Stimulated activated CD4-positive, alpha-beta T cell treated with anti-CD3 and anti-CD28 coated beads, TNF-alpha, amount 100 ng/mL, for 1 hour (primary cell): ENCODE measurements around the gene KLF15.

ENCODE experiments used
- DNase-seq, 3 donors: peaks; one replicate each; pipeline ENCODE4 v3.0.0-alpha.2; 2020; ENCODE audit warnings: low read depth in 3 of 3, low spot score in 1 of 3

KLF15 gene

GRCh38 chr3:126322181-126322967, 34.8 kb downstream of the KLF15 start:
- no peak for DNase-seq

- no peak for DNase-seq
Observed at GRCh38 chr3:126321490-126321889, 35.7 kb downstream of the KLF15 start.

DNA sequence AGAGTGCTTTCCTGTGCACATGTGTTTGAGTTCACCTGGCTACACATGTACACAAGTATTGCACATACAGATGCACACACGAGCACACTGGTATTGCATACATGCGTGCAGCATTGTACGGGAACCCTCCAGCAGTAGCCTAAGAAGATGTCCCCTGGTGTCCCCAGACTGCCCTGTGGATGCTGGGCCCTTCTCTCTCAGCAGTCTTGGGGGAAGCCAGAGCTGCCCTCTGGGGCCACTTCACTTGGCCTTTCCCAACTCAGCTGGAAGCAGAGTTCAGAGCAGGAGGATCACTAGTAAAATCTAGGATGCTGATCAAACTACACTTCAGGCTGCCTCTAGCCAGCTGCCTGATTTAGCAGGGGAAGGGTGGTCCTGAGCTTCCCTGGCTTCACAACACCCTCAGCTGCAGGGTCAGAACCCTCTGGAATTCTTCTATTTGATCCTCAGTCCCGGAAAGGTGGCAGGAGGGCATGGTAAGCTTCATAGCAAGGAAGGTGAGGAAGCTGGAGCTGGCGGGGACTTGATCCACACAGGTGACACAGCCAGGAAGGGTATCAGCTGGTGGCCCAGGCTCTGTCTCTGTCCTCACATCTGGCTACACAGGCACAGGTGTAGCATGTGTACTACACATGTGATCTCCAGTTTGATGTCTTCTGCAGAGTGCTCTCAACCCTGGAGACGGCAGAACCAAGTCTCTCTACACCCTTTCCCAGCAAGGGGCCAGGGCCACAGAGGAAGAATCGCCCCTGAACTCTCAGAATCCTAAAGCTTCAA, 36.5 kb downstream of the KLF15 start:
- DNase-seq, result no peak

DNA sequence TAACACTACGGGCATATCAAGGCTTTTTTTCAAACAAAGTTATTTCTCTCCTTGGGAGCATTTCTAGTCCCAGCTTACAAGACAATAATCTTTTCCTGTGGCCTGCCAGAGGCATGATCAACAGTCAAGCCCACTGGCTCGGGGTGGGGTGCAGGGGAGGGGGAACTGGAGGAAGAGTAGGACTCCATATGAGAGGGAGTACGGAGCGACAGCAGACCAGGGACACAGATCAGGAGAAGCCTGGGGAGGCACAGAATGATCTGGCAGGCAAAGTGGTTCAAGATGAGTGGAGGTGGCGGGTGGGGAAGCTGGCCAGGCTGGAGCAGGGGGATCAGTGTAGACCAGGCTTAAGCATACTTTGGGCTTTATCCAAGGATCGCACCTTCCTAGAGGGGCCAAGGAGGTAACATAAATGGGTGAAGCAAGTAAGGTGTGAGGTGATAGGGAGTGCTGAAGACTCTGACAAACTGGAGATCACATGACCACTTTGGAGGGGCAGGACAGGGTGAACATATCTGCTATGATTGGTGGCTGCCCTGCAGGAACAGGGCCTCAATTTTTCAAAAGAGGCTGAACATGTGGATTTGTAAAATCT, 37.4 kb downstream of the KLF15 start:
- DNase-seq, result no peak

DNA sequence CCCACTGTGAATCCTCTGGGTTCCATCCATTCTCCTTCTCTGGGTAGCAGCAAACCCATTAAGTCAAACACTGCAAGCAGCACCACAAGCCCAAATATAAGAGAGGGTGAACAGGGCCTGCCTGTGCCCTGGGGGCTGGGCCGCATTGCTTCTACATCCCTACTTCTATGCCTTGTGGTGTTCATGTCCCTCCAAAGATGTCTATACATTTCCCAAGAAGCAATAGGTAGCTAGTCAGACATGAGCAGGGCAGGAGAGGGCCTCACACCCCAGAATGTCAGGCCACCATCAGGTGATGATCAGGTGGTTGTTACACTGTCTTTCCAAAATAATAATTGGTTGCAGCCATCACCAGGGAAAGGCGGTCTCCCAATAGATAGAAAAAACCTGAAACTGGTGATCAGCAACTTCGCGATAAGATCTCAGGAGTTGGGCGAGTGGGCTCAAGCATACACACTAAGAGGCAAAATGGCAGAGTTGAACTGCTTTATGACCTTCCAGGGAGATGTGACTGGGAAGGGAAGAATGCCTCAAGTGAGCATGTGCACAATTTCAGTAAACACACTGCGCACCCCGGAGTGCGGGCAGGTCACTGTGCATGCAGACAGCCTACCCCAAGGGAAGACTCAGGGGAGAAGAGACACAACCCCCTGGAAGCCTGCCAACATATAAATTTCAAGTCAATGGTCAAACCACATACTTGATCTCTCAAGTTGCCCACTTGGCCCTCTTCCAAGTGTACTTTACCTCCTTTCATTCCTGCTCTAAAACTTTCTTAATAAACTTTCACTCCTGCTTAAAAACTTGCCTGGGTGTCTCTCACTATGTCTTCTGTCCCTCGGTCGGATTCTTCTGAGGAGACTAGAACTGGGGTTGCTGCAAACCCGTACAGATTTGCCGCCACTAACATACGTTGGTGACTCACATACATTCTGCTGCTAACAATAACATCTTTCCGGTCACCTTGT, 39.9 kb downstream of the KLF15 start:
- no peak for DNase-seq

DNA sequence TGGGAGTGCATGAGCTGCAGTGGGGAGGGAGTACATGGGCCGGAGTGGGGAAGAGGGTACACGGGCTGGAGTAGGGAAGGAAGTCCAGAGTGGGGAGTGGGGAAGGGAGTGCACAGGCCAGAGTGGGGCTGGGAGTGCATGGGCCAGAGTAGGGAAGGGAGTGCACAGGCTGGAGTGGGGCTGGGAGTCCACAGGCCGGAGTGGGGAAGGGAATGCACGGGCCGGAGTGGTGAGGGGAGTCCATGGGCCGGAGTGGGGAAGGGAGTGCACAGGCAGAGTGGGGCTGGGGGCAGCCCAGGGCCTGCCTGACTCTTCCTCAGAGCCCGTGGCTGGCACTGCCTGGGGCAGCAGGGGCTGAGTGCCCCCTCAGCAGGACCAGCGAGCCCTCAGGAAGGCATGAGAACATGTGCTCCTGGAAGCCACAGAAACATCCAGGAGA, 40.7 kb downstream of the KLF15 start:
- DNase-seq, result no peak

- DNase-seq, result no peak
Observed at GRCh38 chr3:126316031-126316461, 41.2 kb downstream of the KLF15 start.

DNA sequence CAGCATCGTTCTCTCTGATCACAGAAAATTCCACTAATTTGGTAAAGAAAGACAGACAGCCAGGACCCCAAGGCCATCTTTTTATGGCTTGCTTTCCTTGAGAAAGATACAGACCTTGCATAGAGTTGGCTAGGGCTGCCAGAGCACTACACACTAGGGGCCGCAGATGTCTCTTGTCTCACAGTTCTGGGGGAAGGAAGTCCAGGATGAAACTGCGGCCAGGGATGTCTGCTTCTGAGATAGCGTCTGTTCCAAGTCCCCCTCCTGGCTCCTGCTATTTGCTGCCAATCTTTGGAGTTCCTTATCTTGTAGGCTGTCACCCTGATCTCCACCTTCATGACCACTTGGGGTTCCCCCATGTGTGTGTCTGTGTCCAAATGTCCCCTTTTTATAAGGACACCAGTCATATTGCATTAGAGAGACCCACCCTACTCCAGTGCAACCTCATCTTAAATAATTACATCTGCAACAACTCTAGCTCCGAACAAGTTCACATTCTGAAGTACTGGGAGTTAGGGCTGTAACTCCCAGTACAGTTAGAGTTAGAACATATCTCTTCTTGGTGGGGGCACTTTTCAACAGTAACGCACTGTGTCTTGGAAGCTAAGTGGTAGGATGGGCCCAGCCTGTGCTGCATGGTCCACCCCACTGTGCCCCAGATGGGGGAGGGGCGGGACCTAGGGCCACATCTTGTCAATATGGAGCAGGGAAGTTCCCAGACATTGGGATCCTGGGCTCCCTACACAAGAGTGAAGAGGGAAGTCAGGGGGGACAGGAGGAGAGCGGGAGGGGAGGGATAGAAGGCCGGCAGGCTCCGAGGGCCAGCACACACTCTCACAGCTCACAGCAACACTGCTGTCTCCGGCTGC, 42.2 kb downstream of the KLF15 start:
- no peak for DNase-seq

GRCh38 chr3:126314305-126314789, 42.9 kb downstream of the KLF15 start:
- no peak for DNase-seq

DNA sequence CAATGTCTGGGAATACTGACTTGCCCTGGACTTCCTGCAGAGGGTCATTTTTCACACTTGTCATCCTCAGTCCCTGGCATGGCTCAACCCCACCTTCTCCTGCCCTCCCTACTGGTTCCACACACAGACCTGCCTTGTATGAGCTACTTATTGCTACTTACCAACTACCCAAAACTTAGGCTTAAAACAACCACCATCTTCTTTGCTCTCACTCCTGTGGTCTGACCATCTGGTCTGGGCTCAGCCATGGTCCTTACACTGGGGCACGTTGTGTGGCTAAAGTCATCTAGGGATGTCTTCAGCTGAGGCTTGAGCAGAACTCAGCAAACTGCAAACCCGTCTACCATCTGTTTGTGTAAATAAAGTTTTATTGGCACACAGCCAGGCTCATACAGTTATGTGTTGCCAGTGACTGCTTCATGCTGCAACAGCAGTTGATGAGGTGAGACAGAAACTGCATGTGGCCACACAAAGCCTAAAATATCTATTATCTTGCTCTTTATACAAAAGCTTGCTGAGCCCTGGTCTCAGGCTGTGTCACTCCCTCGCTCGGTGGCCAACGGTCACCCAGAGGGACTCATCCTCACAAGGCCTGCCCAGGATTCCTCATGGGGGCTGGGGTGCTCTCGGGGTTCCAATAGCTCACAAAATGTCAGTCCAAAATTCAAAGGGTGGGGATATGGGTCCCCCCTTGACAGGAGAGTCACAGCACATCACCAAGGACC, 43.5 kb downstream of the KLF15 start:
- no peak for DNase-seq

DNA sequence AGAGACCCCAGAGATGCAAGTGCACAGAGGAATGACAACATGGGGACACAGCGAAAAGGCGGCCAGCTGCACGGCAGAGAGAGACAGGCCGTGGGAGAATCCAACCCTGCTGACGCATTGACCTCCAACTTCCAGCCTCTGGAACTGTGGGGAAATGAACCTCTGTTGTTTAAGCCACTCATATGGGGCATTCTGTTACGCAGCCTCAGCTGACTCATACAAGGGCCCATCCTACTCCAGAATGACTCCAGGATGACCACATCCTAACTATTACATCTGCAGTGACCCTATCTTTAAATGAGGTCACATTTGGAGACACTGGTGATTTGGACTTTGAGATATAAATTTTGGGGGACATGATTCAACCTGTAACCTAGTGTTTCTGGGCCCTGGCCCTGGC, 44.0 kb downstream of the KLF15 start:
- no peak for DNase-seq

- DNase-seq, result no peak
Observed at GRCh38 chr3:126312341-126312740, 44.9 kb downstream of the KLF15 start.

DNA sequence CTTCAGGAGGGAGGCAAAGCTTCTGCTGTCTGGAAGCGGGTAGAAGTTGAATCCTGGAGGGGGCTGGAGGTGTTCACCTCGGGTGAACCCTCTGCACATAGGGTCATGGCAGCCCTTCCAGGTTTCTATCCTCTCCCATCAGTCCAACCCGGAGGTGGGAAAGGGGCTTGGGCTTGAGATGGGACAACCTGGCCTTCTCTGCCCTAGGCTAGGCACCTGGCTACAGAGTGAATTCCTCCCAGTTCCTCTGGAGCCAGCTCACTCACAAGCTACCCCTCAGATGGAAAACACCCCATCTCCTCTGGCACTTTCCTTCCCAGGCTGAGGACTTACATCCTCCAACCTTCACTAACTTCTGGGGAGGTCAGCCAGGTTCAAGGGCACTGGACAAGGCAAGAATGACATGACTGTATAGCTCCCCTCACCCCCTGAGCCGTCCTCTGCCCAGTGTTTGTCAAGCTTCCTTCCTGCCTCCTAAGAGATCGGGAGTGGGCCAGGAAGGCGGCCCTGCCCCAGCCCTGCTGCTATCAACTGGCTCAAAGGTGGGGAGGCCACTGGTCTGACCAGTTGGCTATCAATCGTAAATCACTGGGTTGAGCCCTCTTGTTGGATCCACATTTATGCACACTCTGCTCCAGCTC, 45.8 kb downstream of the KLF15 start:
- no peak for DNase-seq

GRCh38 chr3:126310816-126311215, 46.4 kb downstream of the KLF15 start:
- DNase-seq, result no peak

- no peak for DNase-seq
Observed at GRCh38 chr3:126309861-126310655, 47.1 kb downstream of the KLF15 start.

GRCh38 chr3:126309165-126309564, 48.0 kb downstream of the KLF15 start:
- no peak for DNase-seq

DNA sequence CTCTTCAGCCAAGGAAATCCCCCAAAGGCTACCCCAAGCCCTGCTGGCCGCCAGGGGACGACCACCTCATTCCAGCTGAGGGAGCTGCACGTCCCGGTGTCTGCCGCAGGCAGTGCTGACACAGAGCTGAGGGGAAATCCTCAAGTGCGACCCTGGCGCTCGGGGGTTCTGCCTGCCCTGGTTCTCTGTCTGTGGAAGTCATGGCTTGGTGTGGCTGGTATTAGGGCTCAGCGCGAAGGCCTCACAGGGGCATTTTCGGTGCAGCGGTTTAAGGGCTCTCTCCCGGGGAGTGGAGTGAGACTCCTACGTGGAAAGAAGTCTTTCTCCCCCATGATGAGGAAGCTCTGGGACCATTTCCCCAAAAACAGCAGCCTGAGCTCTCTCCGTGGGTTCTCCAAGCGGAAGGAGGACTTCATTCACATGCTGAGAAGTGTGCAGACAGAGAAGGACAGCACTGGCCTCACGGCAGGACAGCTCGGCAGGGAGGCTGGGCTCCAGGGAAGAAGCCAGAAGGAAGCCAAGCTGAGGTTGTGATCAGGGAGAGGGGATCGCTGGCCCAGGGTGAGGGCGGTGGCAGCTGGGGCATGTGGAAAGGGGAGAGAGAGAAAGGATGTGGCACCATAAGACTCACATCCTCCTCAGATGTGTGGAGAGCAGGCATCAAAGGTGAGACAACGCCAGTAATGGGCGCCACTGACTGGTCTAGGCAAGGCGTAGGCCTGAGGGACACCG, 48.6 kb downstream of the KLF15 start:
- no peak for DNase-seq
